Lower leg skin (tissue), 4 donors: ENCODE data around the gene LRP1. TPM values are rescaled to one million over a fixed set of nuclear protein-coding genes. Genes with fewer than 3 reads are reported as not detected.

Experiments used
- DNase-seq, 2 donors: peaks; one replicate each; pipeline ENCODE4 v3.0.0-alpha.2; 2019; ENCODE audit warnings: low spot score in 2 of 2
- H3K4me3 ChIP-seq: fragments of 200-600 bp; sonication (generic); 2 replicates; pipeline ENCODE4 v1.5.1; 2017; ENCODE audit warnings: mild to moderate bottlenecking, low read depth; ENCODE audit not compliant: poor library complexity, severe bottlenecking
- POLR2A ChIP-seq, 2 donors: fragments of 450-650 bp; IDR thresholded peaks; one replicate each; pipeline ENCODE4 v1.6.1; 2016 to 2017; ENCODE audit warnings: antibody characterized with exemption in 2 of 2, mild to moderate bottlenecking in 1 of 2, moderate library complexity in 1 of 2
- WGBS, 2 donors: methylation state at CpG; one replicate each; pipeline ENCODE4 v1.1.5; 2018; 5-methylcytosine and 5-hydroxymethylcytosine counted together
- intact Hi-C: fragments of 100-400 bp; cut with DNase I; formaldehyde crosslinking; loops from one replicate; pipeline ENCODE4 v1.15.0; 2023; ENCODE audit warnings: low total_unique reads
- total RNA-seq, 4 donors: library from RNA; depleted of rRNA; stranded (reverse); fragments of >200 nt; gene quantifications; one replicate each; pipeline ENCODE4 v1.1.0, GENCODE V29; 2016
- TF ChIP-seq, protein P1 (sequence below), 3 donors: fragments of 450-650 bp; IDR thresholded peaks; one replicate each; pipeline ENCODE4 v1.5.1; 2016; ENCODE audit warnings: antibody characterized with exemption in 3 of 3, mild to moderate bottlenecking in 3 of 3, moderate library complexity in 2 of 3

LRP1 gene
- total RNA-seq, 4 donors from 2014 or later: 93.4 to 156 (median 101) TPM

GRCh38 chr12:57086493-57087009 lies 41.7 kb upstream of the LRP1 start:
- H3K4me3 ChIP-seq: peak overlapping the region; percentile 36
- 0 to 1% methylated on average over 14 of the region's 14 CpGs for WGBS, 2 donors
- no peak for TF ChIP-seq POLR2A (IDR thresholded peaks at IDR 0.05)
- TF ChIP-seq, protein P1, sequence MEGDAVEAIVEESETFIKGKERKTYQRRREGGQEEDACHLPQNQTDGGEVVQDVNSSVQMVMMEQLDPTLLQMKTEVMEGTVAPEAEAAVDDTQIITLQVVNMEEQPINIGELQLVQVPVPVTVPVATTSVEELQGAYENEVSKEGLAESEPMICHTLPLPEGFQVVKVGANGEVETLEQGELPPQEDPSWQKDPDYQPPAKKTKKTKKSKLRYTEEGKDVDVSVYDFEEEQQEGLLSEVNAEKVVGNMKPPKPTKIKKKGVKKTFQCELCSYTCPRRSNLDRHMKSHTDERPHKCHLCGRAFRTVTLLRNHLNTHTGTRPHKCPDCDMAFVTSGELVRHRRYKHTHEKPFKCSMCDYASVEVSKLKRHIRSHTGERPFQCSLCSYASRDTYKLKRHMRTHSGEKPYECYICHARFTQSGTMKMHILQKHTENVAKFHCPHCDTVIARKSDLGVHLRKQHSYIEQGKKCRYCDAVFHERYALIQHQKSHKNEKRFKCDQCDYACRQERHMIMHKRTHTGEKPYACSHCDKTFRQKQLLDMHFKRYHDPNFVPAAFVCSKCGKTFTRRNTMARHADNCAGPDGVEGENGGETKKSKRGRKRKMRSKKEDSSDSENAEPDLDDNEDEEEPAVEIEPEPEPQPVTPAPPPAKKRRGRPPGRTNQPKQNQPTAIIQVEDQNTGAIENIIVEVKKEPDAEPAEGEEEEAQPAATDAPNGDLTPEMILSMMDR (IDR thresholded peaks at IDR 0.05): no peak
- DNase-seq: peak in 1 of 2 donors; percentile 94
- intact Hi-C loops: no loop called here

GRCh38 chr12:57087010-57087690 lies 41.1 kb upstream of the LRP1 start:
- peak; percentile 91 to 99 for DNase-seq
- intact Hi-C loops: no loop called here
- TF ChIP-seq, protein P1 (IDR thresholded peaks at IDR 0.05): no peak
- TF ChIP-seq POLR2A (IDR thresholded peaks at IDR 0.05): no peak
- 0 to 1% methylated on average over 45 to 50 of the region's 52 CpGs for WGBS, 2 donors
- peak overlapping the region; percentile 36 for H3K4me3 ChIP-seq

- TF ChIP-seq, protein P1 (IDR thresholded peaks at IDR 0.05): no peak
- TF ChIP-seq POLR2A (IDR thresholded peaks at IDR 0.05): peak in 1 of 2 donors; percentile 45
- H3K4me3 ChIP-seq: peak overlapping the region; percentile 36
- peak; percentile 89 to 97 for DNase-seq
- intact Hi-C loops: no loop called here
- 1% methylated on average over 18 to 37 of the region's 37 CpGs for WGBS, 2 donors
These were observed 40.5 kb upstream of the LRP1 start for GRCh38 chr12:57087691-57088353.

DNA sequence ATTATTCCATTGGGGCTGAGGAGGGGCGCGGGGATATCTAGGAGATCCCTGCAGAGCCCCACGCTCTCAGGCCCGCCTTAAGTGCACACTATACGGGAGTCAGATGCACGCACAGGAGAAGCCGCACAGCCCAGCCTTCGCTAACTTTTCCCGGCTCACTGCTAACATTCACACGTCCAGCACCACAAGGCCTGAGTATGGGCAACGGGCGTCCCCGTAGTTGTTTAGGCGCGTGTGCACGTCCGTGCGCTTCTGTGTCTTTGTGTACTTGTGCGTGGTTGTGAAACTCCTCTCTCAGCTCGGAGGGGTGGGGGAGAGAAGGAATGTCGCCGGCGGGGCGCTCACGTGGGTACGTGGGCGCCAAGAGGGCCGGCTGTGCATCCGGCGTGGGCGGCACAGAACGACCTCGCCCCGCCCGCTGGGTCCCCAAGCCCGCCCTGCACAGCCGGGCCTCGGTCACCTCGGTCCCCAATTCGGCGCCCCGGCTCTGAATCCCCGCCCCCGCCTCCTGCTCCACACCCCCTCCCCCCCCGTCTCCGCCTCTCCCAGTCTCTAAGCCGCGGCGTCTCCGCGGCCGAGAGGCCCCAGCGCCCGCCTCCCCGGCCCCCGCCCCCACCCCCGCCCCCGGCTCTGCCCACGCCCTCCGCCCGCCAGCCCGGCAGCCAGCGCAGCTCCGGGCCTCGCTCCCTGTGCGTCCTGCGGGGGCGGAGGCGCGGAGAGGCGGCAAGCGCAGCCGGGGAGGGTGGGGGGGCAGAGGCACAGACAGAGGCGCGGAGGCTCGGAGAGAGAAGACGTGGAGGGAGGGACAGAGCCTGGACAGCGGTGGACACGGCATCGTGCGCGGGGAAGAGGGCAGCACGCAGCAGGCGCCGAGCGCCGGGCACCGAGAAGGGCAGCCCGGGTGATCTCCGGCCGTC lies 39.7 kb upstream of the LRP1 start, which contains the start of gene NAB2:
Gene NAB2 (plus strand): TSS at position 761 of the 917 bp plus-strand sequence. CDS start 158 bp downstream, outside the sequence.
- peak within 1 kb of the TSS; percentile 77 for H3K4me3 ChIP-seq
- intact Hi-C loops: no loop called here
- TF ChIP-seq, protein P1 (IDR thresholded peaks at IDR 0.05): no peak
- peak in 1 of 2 donors; percentile 50 for TF ChIP-seq POLR2A (IDR thresholded peaks at IDR 0.05)
- DNase-seq: peak; percentile 95 to 99
- WGBS, 2 donors: 0% methylated on average over 55 to 61 of the region's 91 CpGs
